Sigmoid colon (tissue), 4 donors: ENCODE results near the gene GRID2.

Source experiments
- CTCF ChIP-seq, 4 experiments: fragments of 450-650 bp in 3 of 4; fragments of 200-600 bp in 1 of 4; IDR thresholded peaks; one replicate each; pipeline ENCODE4 v1.5.1; 2016 to 2019; ENCODE audit warnings: antibody characterized with exemption in 4 of 4, mild to moderate bottlenecking in 3 of 4, moderate library complexity in 2 of 4
- POLR2AphosphoS5 ChIP-seq, 4 donors: sonication (generic); formaldehyde crosslinking; IDR thresholded peaks; one replicate each; pipeline ENCODE4 v1.6.1; 2017; ENCODE audit warnings: antibody characterized with exemption in 4 of 4

DNA sequence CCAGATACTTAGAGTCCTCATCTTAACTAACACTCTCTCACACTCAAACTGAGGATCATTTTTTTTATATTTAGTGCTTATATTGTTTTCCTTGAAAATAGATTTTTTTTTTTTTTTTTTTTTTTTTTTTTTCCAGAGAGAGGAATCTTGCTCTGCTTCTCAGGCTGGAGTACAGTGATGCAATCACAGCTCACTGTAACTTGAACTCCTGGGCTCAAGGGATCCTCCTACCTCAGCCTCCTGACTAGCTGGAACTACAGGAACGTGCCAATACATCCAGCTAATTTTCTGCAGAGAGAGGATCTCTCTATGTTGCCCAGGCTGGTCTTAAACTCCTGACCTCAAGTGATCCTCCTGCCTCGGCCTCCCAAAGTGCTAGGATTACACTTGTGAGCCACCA lies 874.5 kb downstream of the GRID2 start:
- TF ChIP-seq CTCF (IDR thresholded peaks at IDR 0.05), result no peak
- no peak for TF ChIP-seq POLR2AphosphoS5 (IDR thresholded peaks at IDR 0.05)
